K562 (cell line): ENCODE measurements around the gene ZNF487. TPM values are rescaled to one million over a fixed set of nuclear protein-coding genes. Genes with fewer than 3 reads are reported as not detected.
"Not testable (repeated sequence)": the region's sequence is repeated elsewhere in the genome, so short reads cannot be mapped to it uniquely, and the experiment has no call there.

Experiments used
- ATAC-seq: fragments of 200-7000 bp; cut with Tn5 transposase; 3 replicates; pipeline ENCODE4 v1.9.1; 2020; ENCODE audit warnings: moderate library complexity
- BruUV-seq: library from RNA; stranded (reverse); fragments of 400-500 nt; replicated peaks from 2 replicates; lab custom pipeline; 2021; lab: Mats Ljungman, UMichigan
- CTCF ChIA-PET: fragments of 300-600 bp; formaldehyde crosslinking; extraction: SDS; loops from one replicate; lab custom pipeline; 2021; ENCODE audit warnings: low intra/inter-chr PET ratio; lab: Yijun Ruan, JAX
- POLR2A ChIA-PET: fragments of 300-600, 350-650 bp; sonication (Branson Sonifier 250); formaldehyde crosslinking; extraction: SDS; loops from one replicate; lab custom pipeline; 2021; ENCODE audit warnings: antibody characterized with exemption, inconsistent platforms; lab: Yijun Ruan, JAX
- DNase-seq, 4 experiments: peaks; one replicate each; pipeline versions ENCODE4 v3.0.0 to v3.0.0-alpha.2; 2011 to 2018; ENCODE audit warnings: low spot score in 3 of 4, mixed read lengths in 3 of 4; ENCODE audit errors: extremely low read depth in 1 of 4
- FAIRE-seq: peaks from 2 replicates; lab custom pipeline; 2011; peaks lifted over from hg19 to GRCh38; lab: Jason Lieb, UNC
- H2AFZ ChIP-seq: 2 replicates; pipeline ENCODE4 v1.6.0; 2011; ENCODE audit warnings: low read depth, low read length, control low read depth, inconsistent platforms
- H3K27ac ChIP-seq: fragments of 200-600 bp; 3 replicates; pipeline ENCODE4 v1.8.0; 2011; ENCODE audit warnings: low read depth, mild to moderate bottlenecking, control low read depth, inconsistent platforms, low read length, moderate library complexity, mixed read lengths; ENCODE audit errors: extremely low read depth
- H3K27me3 ChIP-seq, 2 experiments: fragments of 300-600 bp in 1 of 2; 2 replicates in 1 of 2; 3 replicates in 1 of 2; pipeline versions ENCODE4 v1.6.0 to v1.8.0; 2011; ENCODE audit warnings: inconsistent platforms in 2 of 2, low read length in 2 of 2, mild to moderate bottlenecking in 1 of 2, mixed read lengths in 1 of 2, moderate library complexity in 1 of 2; ENCODE audit not compliant: control insufficient read depth in 2 of 2, insufficient read depth in 2 of 2
- H3K36me3 ChIP-seq: fragments of 300-600 bp; 3 replicates; pipeline ENCODE4 v1.8.0; 2011; ENCODE audit warnings: mild to moderate bottlenecking, low read length, inconsistent platforms; ENCODE audit not compliant: control insufficient read depth, insufficient read depth
- H3K4me1 ChIP-seq, 2 experiments: fragments of 200-600 bp in 1 of 2; replicated peaks in 1 of 2; 2 replicates in 1 of 2; 3 replicates in 1 of 2; pipeline versions ENCODE4 v1.5.1 to v1.8.0; 2011; ENCODE audit warnings: inconsistent platforms in 2 of 2, low read length in 2 of 2, mild to moderate bottlenecking in 1 of 2, mixed read lengths in 1 of 2, moderate library complexity in 1 of 2; ENCODE audit not compliant: control insufficient read depth in 2 of 2, insufficient read depth in 2 of 2
- H3K4me2 ChIP-seq: 2 replicates; pipeline ENCODE4 v1.6.1; 2011; ENCODE audit warnings: low read length, control low read depth, inconsistent platforms, mixed read lengths; ENCODE audit not compliant: insufficient read depth
- H3K4me3 ChIP-seq: fragments of 200-600 bp; sonication (generic), shearing (Covaris generic); 2 replicates; pipeline ENCODE4 v1.5.1; 2016; ENCODE audit warnings: control low read depth, inconsistent platforms
- H3K79me2 ChIP-seq: fragments of 200-600 bp; 3 replicates; pipeline ENCODE4 v1.8.0; 2011; ENCODE audit warnings: low read length, inconsistent platforms; ENCODE audit not compliant: control insufficient read depth, insufficient read depth
- H3K9ac ChIP-seq, 2 experiments: 2 replicates each; pipeline versions ENCODE4 v1.6.0 to v1.6.1; 2011; ENCODE audit warnings: low read depth in 2 of 2, low read length in 2 of 2, control low read depth in 1 of 2, inconsistent platforms in 1 of 2, mild to moderate bottlenecking in 1 of 2, mixed read lengths in 1 of 2; ENCODE audit not compliant: insufficient read depth in 1 of 2
- H3K9me1 ChIP-seq: one replicate; pipeline ENCODE4 v1.6.0; 2011; ENCODE audit warnings: inconsistent platforms, mild to moderate bottlenecking, low read length, moderate library complexity; ENCODE audit not compliant: control insufficient read depth, insufficient read depth
- H3K9me3 ChIP-seq: replicated peaks from 2 replicates; pipeline ENCODE4 v1.5.1; 2011; ENCODE audit warnings: low read depth, low read length, inconsistent platforms; ENCODE audit not compliant: control insufficient read depth, insufficient read depth
- H4K20me1 ChIP-seq: replicated peaks from 2 replicates; pipeline ENCODE4 v1.6.1; 2011; ENCODE audit warnings: low read length, inconsistent platforms, mixed read lengths; ENCODE audit not compliant: control insufficient read depth, insufficient read depth
- WGBS: fragments of 100-300 bp; shearing (Covaris generic); methylation state at CpG from one replicate; pipeline ENCODE4 v1.1.6; 2016; ENCODE audit warnings: low coverage, mixed read lengths; ENCODE audit not compliant: insufficient coverage; ENCODE audit errors: missing lambda C conversion rate; 5-methylcytosine and 5-hydroxymethylcytosine counted together
- in situ Hi-C: fragments of 300-500 bp; cut with MboI; formaldehyde crosslinking; loops from 4 replicates; pipeline ENCODE4 v1.15.0; 2018; ENCODE audit warnings: inconsistent platforms, mixed read lengths
- intact Hi-C: fragments of 100-400 bp; cut with micrococcal nuclease; formaldehyde crosslinking; loops from 2 replicates; pipeline ENCODE4 v1.14.2; 2022
- polyA plus RNA-seq, 8 experiments: library from polyadenylated mRNA; depleted of rRNA in 4 of 8; stranded (reverse) in 5 of 8; unstranded in 3 of 8; fragments of >200 nt; fragmentation: Nextera tagmentation in 2 of 8; fragmentation: Illumina TruSeq in 1 of 8; extraction: Ambion mirVana in 2 of 8; extraction: Trizol in 1 of 8; gene quantifications; 2 replicates each; pipeline versions ENCODE4 v1.2.1 to v1.2.3, GENCODE V29; 2011 to 2014; ENCODE audit warnings: inconsistent platforms in 1 of 8, missing spikeins in 1 of 8
- total RNA-seq, 7 experiments: library from RNA; depleted of rRNA in 6 of 7; stranded (reverse); fragments of >200 nt in 6 of 7; fragmentation: Illumina TruSeq in 2 of 7; extraction: Trizol in 2 of 7; gene quantifications; 2 replicates each; pipeline versions ENCODE4 v1.2.1 to v1.2.3, GENCODE V29; 2011 to 2021; ENCODE audit warnings: low replicate concordance in 1 of 7

Gene ZNF487
- total and polyA plus RNA-seq, 9 of the 15 experiments (the other 6 are each of a cell fraction or from before 2014, with no cell fraction given), result 1.9 to 6.5 (median 4.2) TPM

- H3K4me2 ChIP-seq, CTCF ChIA-PET, H3K36me3 ChIP-seq, H3K4me3 ChIP-seq, H3K79me2 ChIP-seq, H3K4me1 ChIP-seq, in situ Hi-C loops, DNase-seq, H2AFZ ChIP-seq, H3K9me3 ChIP-seq, H3K9me1 ChIP-seq, FAIRE-seq, BruUV-seq, H3K27ac ChIP-seq, H4K20me1 ChIP-seq, ATAC-seq, H3K27me3 ChIP-seq, POLR2A ChIA-PET, H3K9ac ChIP-seq: not testable (repeated sequence)
- intact Hi-C loops, result loop anchor here (10.0 kb wide), 2 partner anchors 60 to 330 kb away; partner anchors contain the start of gene CSGALNACT2
- 0% methylated on average over 1 of the region's 49 CpGs for WGBS
Observed at GRCh38 chr10:43465086-43465735, 28.3 kb downstream of the ZNF487 start.

GRCh38 chr10:43465736-43466120, 28.8 kb downstream of the ZNF487 start:
- H3K9me1 ChIP-seq, FAIRE-seq, H3K79me2 ChIP-seq, H3K36me3 ChIP-seq, DNase-seq, CTCF ChIA-PET, H3K4me1 ChIP-seq, in situ Hi-C loops, H3K4me3 ChIP-seq, H3K27ac ChIP-seq, H3K4me2 ChIP-seq, H3K9ac ChIP-seq, H3K9me3 ChIP-seq, H4K20me1 ChIP-seq, H2AFZ ChIP-seq, POLR2A ChIA-PET, BruUV-seq, ATAC-seq: not testable (repeated sequence)
- H3K27me3 ChIP-seq, result peaks cover 8 to 13% of the 10 kb centered on the region in 2 experiments; a peak in 3 of 5 replicates
- intact Hi-C loops, result loop anchor here (10.0 kb wide), 2 partner anchors 59 to 331 kb away; partner anchors contain the start of gene CSGALNACT2
- 13% methylated on average over 19 of the region's 24 CpGs for WGBS
